T-cell (primary cell): ENCODE measurements around the gene DTNBP1. TPM values are rescaled to one million over a fixed set of nuclear protein-coding genes. Genes with fewer than 3 reads are reported as not detected.

Source experiments
- ATAC-seq, 4 experiments: fragments of 200-7000 bp in 3 of 4; fragments of 150-1000 bp in 1 of 4; cut with Tn5 transposase; replicated peaks in 1 of 4; 1 replicate in 3 of 4; 2 replicates in 1 of 4; pipeline ENCODE4 v1.10.0; 2021; ENCODE audit warnings: moderate library complexity in 3 of 4, mild to moderate bottlenecking in 2 of 4, moderate number of reproducible peaks in 1 of 4
- CTCF ChIA-PET, 2 donors: fragments of 300-600 bp; sonication (Branson Sonifier 250); formaldehyde crosslinking; loops; one replicate each; lab custom pipeline; 2022; ENCODE audit warnings: antibody characterized with exemption in 2 of 2; lab: Charles Lee
- POLR2A ChIA-PET, 2 donors: fragments of 300-600 bp; sonication (Branson Sonifier 250); formaldehyde crosslinking; loops; one replicate each; lab custom pipeline; 2022; ENCODE audit warnings: antibody characterized with exemption in 2 of 2; lab: Charles Lee
- DNase-seq, 35 experiments: peaks; one replicate each; pipeline versions ENCODE4 v3.0.0 to v3.0.0-alpha.2; 2013 to 2023
- H3K27ac ChIP-seq: one replicate; pipeline ENCODE4 v1.5.1; 2013; ENCODE audit warnings: low read length
- H3K27me3 ChIP-seq, 2 experiments: replicated peaks in 1 of 2; 1 replicate in 1 of 2; 2 replicates in 1 of 2; pipeline versions ENCODE4 v1.6.1 to v1.7.0; 2013; ENCODE audit warnings: low read length in 1 of 2, mixed read lengths in 1 of 2; ENCODE audit not compliant: control insufficient read depth in 2 of 2, insufficient read depth in 2 of 2; ENCODE audit errors: extremely low read depth in 1 of 2
- H3K36me3 ChIP-seq, 2 donors: 1 replicate in 1 of 2; 2 replicates in 1 of 2; pipeline versions ENCODE4 v1.6.1 to v1.7.0; 2013; ENCODE audit warnings: low read length in 1 of 2; ENCODE audit not compliant: control insufficient read depth in 2 of 2, insufficient read depth in 1 of 2; ENCODE audit errors: extremely low read depth in 1 of 2
- H3K4me1 ChIP-seq, 2 experiments: 1 replicate in 1 of 2; 2 replicates in 1 of 2; pipeline versions ENCODE4 v1.6.1 to v1.7.0; 2013; ENCODE audit warnings: low read length in 2 of 2, mixed read lengths in 1 of 2; ENCODE audit not compliant: insufficient read depth in 2 of 2, control insufficient read depth in 1 of 2; ENCODE audit errors: extremely low read depth in 1 of 2
- H3K4me3 ChIP-seq, 2 donors: 1 replicate in 1 of 2; 2 replicates in 1 of 2; pipeline versions ENCODE4 v1.5.1 to v1.7.0; 2013; ENCODE audit warnings: mild to moderate bottlenecking in 2 of 2, low read length in 1 of 2, moderate library complexity in 1 of 2; ENCODE audit not compliant: control insufficient read depth in 1 of 2; ENCODE audit errors: extremely low read depth in 1 of 2
- H3K9me3 ChIP-seq: 2 replicates; pipeline ENCODE4 v1.7.0; 2013
- H3K27ac Mint-ChIP-seq, 2 donors: one replicate each; pipeline ENCODE4 v1.8.0; 2020 to 2021; ENCODE audit warnings: mild to moderate bottlenecking in 2 of 2, mixed read lengths in 2 of 2
- H3K27me3 Mint-ChIP-seq, 2 donors: one replicate each; pipeline ENCODE4 v1.8.0; 2021 to 2022; ENCODE audit warnings: mixed read lengths in 2 of 2
- H3K36me3 Mint-ChIP-seq: one replicate; pipeline ENCODE4 v1.8.0; 2021; ENCODE audit warnings: mixed read lengths
- H3K4me1 Mint-ChIP-seq, 3 donors: one replicate each; pipeline ENCODE4 v1.8.0; 2020 to 2022; ENCODE audit warnings: mixed read lengths in 3 of 3, mild to moderate bottlenecking in 1 of 3
- H3K4me3 Mint-ChIP-seq, 3 donors: one replicate each; pipeline ENCODE4 v1.8.0; 2020 to 2022; ENCODE audit warnings: mild to moderate bottlenecking in 3 of 3, mixed read lengths in 3 of 3, moderate library complexity in 3 of 3
- H3K9me3 Mint-ChIP-seq, 3 donors: one replicate each; pipeline ENCODE4 v1.8.0; 2020 to 2022; ENCODE audit warnings: mixed read lengths in 3 of 3
- WGBS: methylation state at CpG from one replicate; pipeline ENCODE4 v1.1.5; 2013; ENCODE audit warnings: missing lambda C conversion rate; ENCODE audit not compliant: insufficient coverage; 5-methylcytosine and 5-hydroxymethylcytosine counted together
- total RNA-seq, 35 experiments: library from RNA in 6 of 35; stranded (reverse) in 6 of 35; fragments of 120-200 nt in 1 of 35; gene quantifications; one replicate each; pipeline versions ENCODE4 v1.2.1 to v1.2.4 and lab custom pipeline; 2013 to 2026

Gene DTNBP1
- total RNA-seq, 5 donors from 2014 or later (not counting 1 experiment from before 2014, with no cell fraction given): 18.7 to 25.4 (median 19.9) TPM

DNA sequence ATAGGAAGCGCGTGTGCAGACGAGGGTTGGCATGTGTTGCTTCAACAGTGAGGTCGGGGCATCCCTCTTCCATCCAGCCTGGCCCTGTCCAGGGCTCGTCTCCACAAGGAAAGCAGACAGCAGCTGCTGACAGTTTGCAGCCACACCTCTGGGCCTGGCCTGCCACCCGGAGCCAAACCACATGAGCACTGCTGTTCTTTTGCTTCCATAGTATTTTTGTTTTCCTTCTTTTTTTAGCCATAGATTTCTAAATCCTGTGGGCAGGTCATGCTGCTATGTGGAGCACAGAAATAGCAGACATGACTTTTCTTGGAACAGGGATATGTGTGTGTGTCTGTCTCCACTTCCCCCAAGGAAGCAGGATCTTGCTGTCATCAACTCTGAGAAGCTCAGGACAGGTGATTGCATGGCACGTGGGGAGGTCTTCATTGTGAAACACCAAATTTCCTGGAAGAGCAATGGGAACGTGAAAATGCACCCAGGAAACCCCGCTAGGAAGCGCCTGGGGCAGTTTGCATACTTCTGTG lies 167.4 kb downstream of the DTNBP1 start:
- H3K27ac Mint-ChIP-seq: no peak overlapping the region
- H3K4me3 Mint-ChIP-seq: no peak overlapping the region
- Histone ChIP-seq H3K9me3 (no peaks in the 10 kb centered on the region), H3K36me3 (peaks cover 16 to 43% of the 10 kb centered on the region in 2 donors), H3K27ac (no peak overlapping the region), H3K27me3 (no peaks in the 10 kb centered on the region), H3K4me3 (no peak overlapping the region), H3K4me1 (peaks cover under 1 to 12% of the 10 kb centered on the region in 2 experiments)
- ChIA-PET CTCF (no interaction called here), POLR2A (no interaction called here)
- H3K9me3 Mint-ChIP-seq: no peaks in the 10 kb centered on the region
- 100% methylated on average over 5 of the region's 10 CpGs for WGBS
- H3K4me1 Mint-ChIP-seq: peaks cover 20 to 24% (median 24%) of the 10 kb centered on the region in 3 donors
- DNase-seq (no peak), ATAC-seq (no peak)
- H3K36me3 Mint-ChIP-seq: peaks cover 17% of the 10 kb centered on the region
- H3K27me3 Mint-ChIP-seq: no peaks in the 10 kb centered on the region

DNA sequence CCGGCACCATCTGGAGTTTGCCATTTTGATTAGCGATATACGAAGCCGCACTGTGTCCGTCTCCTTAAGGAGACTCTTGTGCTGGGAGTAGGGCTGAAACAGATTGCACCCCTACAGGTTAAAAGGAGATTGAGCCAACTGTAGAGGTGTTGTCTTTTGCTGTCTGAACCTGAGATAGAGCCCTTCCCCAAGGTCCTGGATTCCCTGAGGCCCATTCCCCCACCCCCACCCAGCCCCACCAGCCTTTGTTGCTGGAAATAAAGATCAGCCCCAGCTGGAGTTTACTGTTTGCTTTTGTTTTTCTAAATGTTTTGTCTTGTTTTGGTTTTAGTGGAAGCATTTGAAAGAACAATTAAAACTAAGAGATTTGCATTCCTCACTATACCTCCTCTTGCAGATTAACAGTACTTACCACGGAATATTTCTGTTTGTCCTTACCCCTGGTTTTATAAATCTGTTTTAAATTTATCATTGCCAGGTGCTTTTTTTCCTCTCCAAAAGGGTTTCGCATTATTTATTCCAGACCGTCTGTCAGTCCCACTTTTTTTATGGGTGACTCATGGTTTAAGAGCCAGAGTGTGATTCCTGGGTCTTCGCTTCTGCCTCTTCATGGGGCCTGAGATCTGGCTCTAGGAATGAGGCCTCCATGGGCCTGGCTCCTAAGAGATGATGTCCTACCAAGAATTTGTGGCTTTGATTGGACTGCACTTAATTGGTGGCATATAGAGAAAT lies 169.2 kb downstream of the DTNBP1 start:
- no peaks in the 10 kb centered on the region for H3K9me3 ChIP-seq
- 100% methylated on average over 1 of the region's 9 CpGs for WGBS
- H3K4me3 ChIP-seq: no peak overlapping the region
- DNase-seq (no peak), ATAC-seq (no peak)
- ChIA-PET POLR2A (interaction anchor here (0.6 kb wide), 2 partner anchors 19 to 1275 kb away, joined by 4 read pairs; no protein-coding TSS in a partner anchor), CTCF (no interaction called here)
- peaks cover 6 to 36% of the 10 kb centered on the region in 2 donors for H3K36me3 ChIP-seq
- Mint-ChIP-seq H3K36me3 (peaks cover 21% of the 10 kb centered on the region), H3K9me3 (no peaks in the 10 kb centered on the region), H3K27me3 (no peaks in the 10 kb centered on the region), H3K27ac (no peak overlapping the region), H3K4me1 (peaks cover 34 to 36% (median 36%) of the 10 kb centered on the region in 3 donors), H3K4me3 (no peak overlapping the region)
- peaks cover 7 to 16% of the 10 kb centered on the region in 2 experiments for H3K4me1 ChIP-seq
- H3K27me3 ChIP-seq: no peaks in the 10 kb centered on the region
- H3K27ac ChIP-seq: no peak overlapping the region

- ChIA-PET CTCF (interaction anchor here in 1 of 2 donors (0.7 kb wide), 1 partner anchor 1280 kb away, joined by 3 read pairs; no protein-coding TSS in a partner anchor), POLR2A (no interaction called here)
- Mint-ChIP-seq H3K4me3 (peak overlapping the region in 1 of 3 donors; percentile 16), H3K27ac (peak overlapping the region; percentile 8 to 22), H3K36me3 (peaks cover 27% of the 10 kb centered on the region), H3K9me3 (no peaks in the 10 kb centered on the region), H3K27me3 (no peaks in the 10 kb centered on the region), H3K4me1 (peaks cover 34 to 36% (median 35%) of the 10 kb centered on the region in 3 donors)
- no peaks in the 10 kb centered on the region for H3K27me3 ChIP-seq
- H3K27ac ChIP-seq: no peak overlapping the region
- WGBS: 71% methylated on average over 3 of the region's 5 CpGs
- no peak overlapping the region for H3K4me3 ChIP-seq
- H3K9me3 ChIP-seq: no peaks in the 10 kb centered on the region
- peaks cover 7 to 16% of the 10 kb centered on the region in 2 experiments for H3K4me1 ChIP-seq
- no peak for DNase-seq
- H3K36me3 ChIP-seq: peaks cover 10 to 44% of the 10 kb centered on the region in 2 donors
- ATAC-seq: no peak
Observed at GRCh38 chr6:15491986-15492269, 170.9 kb downstream of the DTNBP1 start.

DNA sequence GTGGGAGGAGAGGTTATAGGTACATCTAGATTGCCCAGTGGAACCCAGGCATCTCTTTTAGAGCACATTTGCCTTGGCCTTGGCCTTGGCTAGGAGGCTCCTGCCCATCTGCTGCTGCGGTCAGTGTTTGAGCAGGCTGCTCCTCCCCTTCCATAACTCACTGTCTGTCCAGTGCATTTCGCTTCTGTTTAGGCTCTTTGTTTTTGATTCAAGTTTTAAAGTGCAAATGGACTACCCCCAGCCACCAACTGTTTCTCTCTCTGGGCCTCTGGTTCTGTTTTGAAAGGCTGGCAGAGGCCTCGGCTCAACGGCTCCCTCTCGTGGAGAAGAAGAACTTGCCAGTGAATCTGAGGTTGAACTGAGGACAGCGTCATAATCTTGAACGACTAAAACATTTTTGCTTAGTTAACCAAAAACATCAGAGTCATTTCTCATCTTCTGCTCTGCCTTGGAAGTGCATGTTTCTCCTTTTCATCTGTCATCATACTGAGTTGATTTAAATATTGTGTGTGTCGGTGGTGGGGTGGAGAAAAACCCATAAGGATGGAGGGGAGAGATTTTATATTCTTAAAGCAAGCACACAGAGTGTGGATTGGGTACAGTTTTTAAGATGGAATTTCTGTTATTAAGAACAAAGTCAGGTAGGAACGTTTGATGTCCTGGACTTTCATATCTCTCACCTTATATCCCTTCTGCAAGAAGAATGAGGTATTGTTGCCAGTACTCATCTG lies 171.4 kb downstream of the DTNBP1 start:
- no peaks in the 10 kb centered on the region for H3K9me3 Mint-ChIP-seq
- ChIA-PET CTCF (interaction anchor here (0.6 to 1.0 kb wide), 3 partner anchors 1220 to 1606 kb away, joined by 3 to 7 read pairs (median 5); no protein-coding TSS in a partner anchor), POLR2A (no interaction called here)
- DNase-seq (peak; percentile 36 to 78 (median 63)), ATAC-seq (peak; percentile 81 to 87 (median 82))
- Histone ChIP-seq H3K4me1 (peaks cover 7 to 16% of the 10 kb centered on the region in 2 experiments), H3K4me3 (no peak overlapping the region), H3K36me3 (peaks cover 7 to 39% of the 10 kb centered on the region in 2 donors), H3K27ac (no peak overlapping the region), H3K9me3 (no peaks in the 10 kb centered on the region), H3K27me3 (no peaks in the 10 kb centered on the region)
- H3K27me3 Mint-ChIP-seq: no peaks in the 10 kb centered on the region
- 50% methylated on average over 2 of the region's 9 CpGs for WGBS
- H3K4me3 Mint-ChIP-seq: peak overlapping the region in 1 of 3 donors; percentile 16
- peaks cover 30% of the 10 kb centered on the region for H3K36me3 Mint-ChIP-seq
- peaks cover 34 to 36% (median 35%) of the 10 kb centered on the region in 3 donors for H3K4me1 Mint-ChIP-seq
- H3K27ac Mint-ChIP-seq: peak overlapping the region; percentile 15 to 79

DNA sequence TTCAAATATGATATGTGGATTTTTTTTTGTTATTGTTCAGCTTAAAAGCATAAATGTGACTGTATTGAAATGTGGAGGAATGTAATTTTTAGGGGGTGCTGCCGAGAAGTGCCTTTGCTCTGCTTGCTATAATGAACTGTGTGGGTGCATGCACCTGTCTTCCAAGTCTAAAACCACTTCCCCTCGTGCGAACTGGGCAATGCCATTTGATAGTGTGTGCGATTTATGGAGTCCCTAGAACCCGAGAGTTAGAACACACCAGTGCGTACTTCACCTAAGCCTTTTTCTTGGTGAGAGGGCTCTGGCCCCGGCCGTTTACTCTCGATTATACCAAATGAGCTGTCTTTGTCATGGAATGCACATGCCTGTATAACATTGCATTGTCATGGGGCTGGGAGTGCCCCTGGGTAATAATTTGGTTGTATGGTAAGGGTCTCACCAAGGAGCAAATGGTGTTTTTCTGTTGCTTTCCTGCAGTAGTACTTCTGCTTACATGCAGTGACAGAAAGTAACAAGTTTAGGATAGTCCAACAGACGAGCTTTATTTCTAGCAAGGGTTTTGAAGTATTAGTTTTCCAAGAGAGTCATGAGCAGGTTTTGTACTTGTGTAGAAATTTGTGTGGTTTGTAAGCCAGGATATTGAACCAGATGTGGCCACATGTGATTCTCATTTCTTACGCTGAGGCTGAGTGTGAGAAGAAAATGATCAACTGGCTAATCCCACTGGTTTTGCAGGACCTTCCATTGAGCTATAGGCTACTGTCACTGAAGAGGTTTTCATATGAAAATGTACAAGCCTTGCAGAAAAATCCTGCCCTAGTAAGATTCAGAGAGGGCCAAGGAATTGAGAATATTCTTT lies 172.4 kb downstream of the DTNBP1 start:
- peaks cover 7 to 16% of the 10 kb centered on the region in 2 experiments for H3K4me1 ChIP-seq
- H3K27me3 Mint-ChIP-seq: no peaks in the 10 kb centered on the region
- ChIA-PET POLR2A (no interaction called here), CTCF (interaction anchor here (0.6 to 1.0 kb wide), 6 partner anchors 12 to 1605 kb away, joined by 3 to 7 read pairs (median 3); no protein-coding TSS in a partner anchor)
- no peak overlapping the region for H3K4me3 Mint-ChIP-seq
- no peak overlapping the region for H3K4me3 ChIP-seq
- WGBS: 88% methylated on average over 4 of the region's 11 CpGs
- H3K36me3 ChIP-seq: peaks cover 7 to 31% of the 10 kb centered on the region in 2 donors
- H3K9me3 Mint-ChIP-seq: no peaks in the 10 kb centered on the region
- no peak for ATAC-seq
- peaks cover 24% of the 10 kb centered on the region for H3K36me3 Mint-ChIP-seq
- H3K27me3 ChIP-seq: no peaks in the 10 kb centered on the region
- no peaks in the 10 kb centered on the region for H3K9me3 ChIP-seq
- H3K27ac ChIP-seq: no peak overlapping the region
- H3K27ac Mint-ChIP-seq: peak overlapping the region; percentile 48 to 79
- H3K4me1 Mint-ChIP-seq: peaks cover 35 to 39% (median 36%) of the 10 kb centered on the region in 3 donors
- no peak for DNase-seq
